Measurements from ENCODE around the gene MUCL3. TPM values are rescaled to one million over a fixed set of nuclear protein-coding genes. Genes with fewer than 3 reads are reported as not detected.

MUCL3 gene
- total RNA-seq (not detected in 2 replicates), polyA plus RNA-seq (0.01 TPM in 1 of 2 replicates, not detected in the other), polyA minus RNA-seq (ENCODE audit: low replicate concordance) (not detected in 2 replicates)
- not detected in 2 replicates for polyA plus RNA-seq (2012)

- Histone ChIP-seq H4K20me1 (ENCODE audit: control insufficient read depth, extremely low read depth, insufficient read depth, low read length) (no peaks in the 10 kb centered on the region), H3K4me3 (replicated peaks in 1 of 4; ENCODE audit: control extremely low read depth in 1 of 4, insufficient read depth in 1 of 4, low read depth in 3 of 4, low read length in 4 of 4) (no peak within 1 kb of the TSS), H3K9ac (ENCODE audit: insufficient read depth, low read length) (no peak within 1 kb of the TSS), H3K79me2 (ENCODE audit: control insufficient read depth, insufficient read depth, low read length) (no peaks in the 10 kb centered on the region), H3K36me3 (ENCODE audit: control insufficient read depth, insufficient read depth, low read length) (no peaks in the 10 kb centered on the region), H3K27me3 (ENCODE audit: control insufficient read depth, insufficient read depth, low read length) (peaks cover 15% of the 10 kb centered on the region), H3K9me3 (ENCODE audit: control insufficient read depth, insufficient read depth, low read depth, low read length) (no peaks in the 10 kb centered on the region), H3K27ac (ENCODE audit: insufficient read depth, low read length) (no peak within 1 kb of the TSS), H3K4me1 (ENCODE audit: control insufficient read depth, extremely low read depth, insufficient read depth, low read length) (peaks cover 4% of the 10 kb centered on the region), H3K4me2 (ENCODE audit: extremely low read depth, insufficient read depth, low read length) (no peak within 1 kb of the TSS), H2AFZ (ENCODE audit: low read length) (no peak within 1 kb of the TSS)
- no peak for TF ChIP-seq CTCF (conservative IDR thresholded peaks at IDR 0.05 in 1 of 2, IDR thresholded peaks at IDR 0.05 in 1 of 2; ENCODE audit: low read depth in 1 of 2, low read length in 2 of 2)
- TF ChIP-seq EZH2 (IDR thresholded peaks at IDR 0.05; ENCODE audit: low read length, missing control alignments), result no peak
- DNase-seq (ENCODE audit: low read depth in 2 of 2), result no peak
These were observed at the start of gene MUCL3 for GRCh38 chr6:30940361-30940986. Gene MUCL3, plus strand, starts transcription at chr6:30940973. Its CDS starts 27 bp downstream, at chr6:30941000.

GRCh38 chr6:30891450-30891723 is 49.4 kb upstream of the MUCL3 start:
- TF ChIP-seq CTCF (conservative IDR thresholded peaks at IDR 0.05 in 1 of 2, IDR thresholded peaks at IDR 0.05 in 1 of 2; ENCODE audit: low read depth in 1 of 2, low read length in 2 of 2) (no peak), EZH2 (IDR thresholded peaks at IDR 0.05; ENCODE audit: low read length, missing control alignments) (no peak)
- peaks cover 6% of the 10 kb centered on the region for H3K36me3 ChIP-seq (ENCODE audit: control insufficient read depth, insufficient read depth, low read length)
- no peak overlapping the region for H3K9ac ChIP-seq (ENCODE audit: insufficient read depth, low read length)
- no peak overlapping the region for H3K4me2 ChIP-seq (ENCODE audit: extremely low read depth, insufficient read depth, low read length)
- no peak overlapping the region for H3K4me3 ChIP-seq (replicated peaks in 1 of 4; ENCODE audit: control extremely low read depth in 1 of 4, insufficient read depth in 1 of 4, low read depth in 3 of 4, low read length in 4 of 4)
- H3K27me3 ChIP-seq (ENCODE audit: control insufficient read depth, insufficient read depth, low read length), result no peaks in the 10 kb centered on the region
- DNase-seq (ENCODE audit: low read depth in 2 of 2), result no peak
- no peaks in the 10 kb centered on the region for H3K9me3 ChIP-seq (ENCODE audit: control insufficient read depth, insufficient read depth, low read depth, low read length)
- no peak overlapping the region for H2AFZ ChIP-seq (ENCODE audit: low read length)
- no peak overlapping the region for H3K27ac ChIP-seq (ENCODE audit: insufficient read depth, low read length)
- no peaks in the 10 kb centered on the region for H4K20me1 ChIP-seq (ENCODE audit: control insufficient read depth, extremely low read depth, insufficient read depth, low read length)
- H3K79me2 ChIP-seq (ENCODE audit: control insufficient read depth, insufficient read depth, low read length), result no peaks in the 10 kb centered on the region
- H3K4me1 ChIP-seq (ENCODE audit: control insufficient read depth, extremely low read depth, insufficient read depth, low read length), result peaks cover 2% of the 10 kb centered on the region

- no peak overlapping the region for H3K9ac ChIP-seq (ENCODE audit: insufficient read depth, low read length)
- H3K36me3 ChIP-seq (ENCODE audit: control insufficient read depth, insufficient read depth, low read length), result peaks cover 6% of the 10 kb centered on the region
- H3K79me2 ChIP-seq (ENCODE audit: control insufficient read depth, insufficient read depth, low read length), result no peaks in the 10 kb centered on the region
- TF ChIP-seq CTCF (conservative IDR thresholded peaks at IDR 0.05 in 1 of 2, IDR thresholded peaks at IDR 0.05 in 1 of 2; ENCODE audit: low read depth in 1 of 2, low read length in 2 of 2) (no peak), EZH2 (IDR thresholded peaks at IDR 0.05; ENCODE audit: low read length, missing control alignments) (no peak)
- no peaks in the 10 kb centered on the region for H3K4me1 ChIP-seq (ENCODE audit: control insufficient read depth, extremely low read depth, insufficient read depth, low read length)
- H3K27ac ChIP-seq (ENCODE audit: insufficient read depth, low read length), result no peak overlapping the region
- H3K27me3 ChIP-seq (ENCODE audit: control insufficient read depth, insufficient read depth, low read length), result no peaks in the 10 kb centered on the region
- no peak overlapping the region for H2AFZ ChIP-seq (ENCODE audit: low read length)
- no peak for DNase-seq (ENCODE audit: low read depth in 2 of 2)
- H3K4me3 ChIP-seq (replicated peaks in 1 of 4; ENCODE audit: control extremely low read depth in 1 of 4, insufficient read depth in 1 of 4, low read depth in 3 of 4, low read length in 4 of 4), result no peak overlapping the region
- no peaks in the 10 kb centered on the region for H4K20me1 ChIP-seq (ENCODE audit: control insufficient read depth, extremely low read depth, insufficient read depth, low read length)
- H3K4me2 ChIP-seq (ENCODE audit: extremely low read depth, insufficient read depth, low read length), result no peak overlapping the region
- no peaks in the 10 kb centered on the region for H3K9me3 ChIP-seq (ENCODE audit: control insufficient read depth, insufficient read depth, low read depth, low read length)
These were observed 48.8 kb upstream of the MUCL3 start for GRCh38 chr6:30891816-30892538.
